Thymus (tissue), 11 donors: Measurements from ENCODE around the gene CILP2. TPM values are rescaled to one million over a fixed set of nuclear protein-coding genes. Genes with fewer than 3 reads are reported as not detected.
A peak's percentile ranks its signal among the peaks of the same experiment; 100 is the strongest.

Experiments
- DNase-seq, 9 donors: peaks; one replicate each; pipeline ENCODE4 v3.0.0-alpha.2; 2013; ENCODE audit warnings: low spot score in 9 of 9, low read depth in 6 of 9, missing footprints in 1 of 9
- H3K27ac ChIP-seq, 2 donors: one replicate each; pipeline ENCODE4 v1.5.1; 2013; ENCODE audit warnings: control low read depth in 1 of 2, low read depth in 1 of 2, low read length in 1 of 2, mild to moderate bottlenecking in 1 of 2, moderate library complexity in 1 of 2
- H3K27me3 ChIP-seq, 2 donors: one replicate each; pipeline ENCODE4 v1.5.1; 2013; ENCODE audit warnings: low read length in 1 of 2; ENCODE audit not compliant: control insufficient read depth in 2 of 2, insufficient read depth in 1 of 2
- H3K36me3 ChIP-seq, 2 donors: one replicate each; pipeline ENCODE4 v1.5.1; 2013; ENCODE audit warnings: low read length in 1 of 2, mild to moderate bottlenecking in 1 of 2, moderate library complexity in 1 of 2; ENCODE audit not compliant: control insufficient read depth in 2 of 2, insufficient read depth in 2 of 2
- H3K4me1 ChIP-seq, 2 donors: one replicate each; pipeline ENCODE4 v1.5.1; 2013; ENCODE audit warnings: low read length in 2 of 2; ENCODE audit not compliant: control insufficient read depth in 2 of 2, insufficient read depth in 2 of 2
- H3K4me3 ChIP-seq, 2 donors: one replicate each; pipeline ENCODE4 v1.5.1; 2013; ENCODE audit warnings: low read length in 2 of 2, control low read depth in 1 of 2, mild to moderate bottlenecking in 1 of 2
- H3K9me3 ChIP-seq, 2 donors: one replicate each; pipeline ENCODE4 v1.5.1; 2013; ENCODE audit warnings: low read length in 1 of 2, mild to moderate bottlenecking in 1 of 2; ENCODE audit not compliant: control insufficient read depth in 2 of 2, insufficient read depth in 1 of 2
- whole genome bisulfite sequencing: extraction: QIAGEN DNeasy Blood & Tissue Kit; methylation state at CpG from one replicate; pipeline ENCODE4 v1.1.7; 2013; 5-methylcytosine and 5-hydroxymethylcytosine counted together
- polyA plus RNA-seq: library from polyadenylated mRNA; stranded (reverse); fragments of 200-250 nt; gene quantifications from one replicate; pipeline ENCODE4 v1.2.3, GENCODE V29; 2013
- total RNA-seq: library from RNA; stranded (reverse); fragments of 120-200 nt; gene quantifications from one replicate; pipeline ENCODE4 v1.2.4, GENCODE V29; 2013
- donor health status: healthy.

The CILP2 gene
- total and polyA plus RNA-seq, 2 donors: 0.09 to 0.23 TPM

- H3K27me3 ChIP-seq: peaks cover 0 to 8% of the 10 kb centered on the region in 2 donors
- no peak overlapping the region for H3K27ac ChIP-seq
- no peaks in the 10 kb centered on the region for H3K4me1 ChIP-seq
- no peaks in the 10 kb centered on the region for H3K36me3 ChIP-seq
- DNase-seq: no peak
- H3K4me3 ChIP-seq: no peak overlapping the region
- 73% methylated on average over 6 of the region's 6 CpGs for WGBS
- peaks cover 0 to 4% of the 10 kb centered on the region in 2 donors for H3K9me3 ChIP-seq
These were observed 14.7 kb downstream of the CILP2 start for GRCh38 chr19:19552798-19553197.

GRCh38 chr19:19553670-19554069 lies 15.6 kb downstream of the CILP2 start:
- peaks cover 0 to 4% of the 10 kb centered on the region in 2 donors for H3K9me3 ChIP-seq
- DNase-seq: no peak
- no peak overlapping the region for H3K4me3 ChIP-seq
- H3K27me3 ChIP-seq: peaks cover 0 to 4% of the 10 kb centered on the region in 2 donors
- no peaks in the 10 kb centered on the region for H3K4me1 ChIP-seq
- 92% methylated on average over 10 of the region's 10 CpGs for WGBS
- peaks cover 0 to under 1% of the 10 kb centered on the region in 2 donors for H3K36me3 ChIP-seq
- no peak overlapping the region for H3K27ac ChIP-seq

- H3K4me1 ChIP-seq: no peaks in the 10 kb centered on the region
- H3K27ac ChIP-seq: no peak overlapping the region
- WGBS: 77% methylated on average over 34 of the region's 34 CpGs
- peak in 1 of 9 donors; percentile 38 for DNase-seq
- H3K9me3 ChIP-seq: peaks cover 0 to 4% of the 10 kb centered on the region in 2 donors
- H3K36me3 ChIP-seq: peaks cover 0 to 4% of the 10 kb centered on the region in 2 donors
- peaks cover 0 to 4% of the 10 kb centered on the region in 2 donors for H3K27me3 ChIP-seq
- H3K4me3 ChIP-seq: no peak overlapping the region
These were observed 16.3 kb downstream of the CILP2 start for GRCh38 chr19:19554074-19555023.

DNA sequence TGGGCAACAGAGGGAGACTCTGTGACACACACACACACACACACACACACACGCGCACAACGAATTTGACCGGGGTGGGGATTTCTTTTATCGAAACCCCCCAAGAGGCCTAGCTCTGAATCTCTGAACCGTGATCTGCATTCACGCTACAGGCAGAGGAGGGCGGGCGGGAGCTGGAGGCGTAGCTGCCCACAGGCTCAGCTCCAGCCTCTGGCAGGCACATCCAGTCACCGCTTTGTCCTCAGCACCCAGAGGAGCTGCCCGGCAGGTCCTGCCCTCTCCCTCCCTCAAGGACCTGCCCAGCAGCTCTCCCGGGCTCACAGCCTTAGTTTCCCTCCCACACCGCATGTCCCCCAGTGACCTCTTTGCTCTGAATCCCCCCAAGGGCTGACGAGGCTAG lies 20.0 kb downstream of the CILP2 start:
- no peak for DNase-seq
- Histone ChIP-seq H3K4me1 (no peaks in the 10 kb centered on the region), H3K9me3 (no peaks in the 10 kb centered on the region), H3K4me3 (no peak overlapping the region), H3K27ac (no peak overlapping the region), H3K27me3 (no peaks in the 10 kb centered on the region), H3K36me3 (peaks cover under 1 to 14% of the 10 kb centered on the region in 2 donors)
- 90% methylated on average over 15 of the region's 15 CpGs for WGBS

DNA sequence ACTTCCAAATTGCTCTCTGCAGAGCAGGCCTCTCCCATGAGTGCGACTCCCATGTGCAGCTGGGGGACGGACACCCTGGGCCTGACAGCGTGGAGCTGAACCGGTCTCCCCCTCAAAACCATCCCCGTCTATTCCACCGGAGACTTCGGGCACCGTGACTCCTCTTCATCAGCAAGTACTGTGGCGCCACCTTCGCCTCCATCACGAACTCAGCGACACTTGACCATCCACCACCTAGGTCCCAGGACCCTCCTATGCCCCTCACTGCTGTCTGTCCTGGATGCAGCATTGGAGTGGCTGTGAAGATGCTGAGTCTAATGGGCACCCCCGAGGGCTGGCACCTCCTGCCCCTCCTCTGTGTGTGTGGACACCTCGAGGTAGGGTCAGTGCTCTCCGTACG lies 20.6 kb downstream of the CILP2 start:
- Histone ChIP-seq H3K9me3 (no peaks in the 10 kb centered on the region), H3K36me3 (peaks cover 4 to 18% of the 10 kb centered on the region in 2 donors), H3K27me3 (no peaks in the 10 kb centered on the region), H3K4me3 (no peak overlapping the region), H3K27ac (no peak overlapping the region), H3K4me1 (no peaks in the 10 kb centered on the region)
- DNase-seq: no peak
- WGBS: 97% methylated on average over 16 of the region's 16 CpGs

DNA sequence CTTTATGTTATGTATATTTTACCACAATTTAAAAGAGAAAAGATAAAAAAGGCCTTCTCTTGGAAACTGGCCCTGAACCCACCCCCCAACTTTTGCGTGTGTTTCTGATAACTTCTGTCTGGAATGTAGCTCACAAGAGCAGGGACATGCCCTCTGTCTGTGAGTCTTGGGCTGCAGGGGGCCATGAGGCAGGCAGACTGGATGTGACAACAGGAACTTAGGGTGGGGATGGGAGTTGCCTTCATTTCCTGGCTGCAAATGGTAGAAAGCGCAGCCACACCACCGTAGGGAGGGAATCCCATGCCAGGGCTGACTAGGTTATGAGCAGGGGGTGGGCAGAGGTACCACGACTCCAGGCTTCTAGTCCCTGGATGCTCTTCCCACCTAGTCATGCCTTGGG lies 21.9 kb downstream of the CILP2 start:
- Histone ChIP-seq H3K9me3 (no peaks in the 10 kb centered on the region), H3K36me3 (peaks cover 8 to 22% of the 10 kb centered on the region in 2 donors), H3K27me3 (no peaks in the 10 kb centered on the region), H3K4me3 (no peak overlapping the region), H3K27ac (no peak overlapping the region), H3K4me1 (no peaks in the 10 kb centered on the region)
- 69% methylated on average over 4 of the region's 4 CpGs for WGBS
- no peak for DNase-seq

DNA sequence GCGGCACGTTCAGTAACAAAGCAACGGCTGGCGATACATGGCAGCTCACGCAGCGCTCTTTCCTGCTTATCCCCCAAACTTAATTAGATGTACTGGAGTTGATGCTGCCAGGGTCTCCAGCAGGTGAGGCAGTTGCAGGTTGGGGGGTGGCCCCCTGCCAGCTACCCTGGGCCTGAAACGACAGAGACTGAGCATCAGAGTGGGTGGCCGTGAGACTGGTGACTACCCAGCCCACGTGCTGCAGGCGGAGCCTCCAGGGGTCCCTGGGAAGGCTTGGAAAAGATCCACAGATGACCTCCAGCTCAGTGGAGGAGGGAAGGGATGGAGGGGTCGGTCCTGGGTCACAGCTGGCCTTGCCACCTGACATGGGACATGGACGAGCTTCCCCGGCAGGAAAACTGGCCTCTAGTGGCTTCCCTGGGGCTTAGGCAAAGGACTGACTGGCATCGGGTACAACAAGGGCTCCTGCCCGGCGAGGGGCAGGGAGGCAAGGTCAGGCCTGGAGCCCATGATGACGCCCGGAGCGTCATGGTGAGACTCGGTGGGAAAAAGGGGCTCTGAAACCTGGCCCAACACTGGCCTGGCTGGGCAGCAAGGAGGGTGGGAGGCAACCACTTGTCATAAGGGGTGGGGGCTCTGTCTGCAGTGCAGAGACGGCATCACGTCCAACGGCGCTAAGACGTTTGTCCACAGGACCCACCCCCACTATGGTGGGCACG lies 24.0 kb downstream of the CILP2 start:
- Histone ChIP-seq H3K27ac (no peak overlapping the region), H3K9me3 (no peaks in the 10 kb centered on the region), H3K27me3 (no peaks in the 10 kb centered on the region), H3K4me1 (no peaks in the 10 kb centered on the region), H3K4me3 (no peak overlapping the region), H3K36me3 (peaks cover 11 to 28% of the 10 kb centered on the region in 2 donors)
- 94% methylated on average over 26 of the region's 26 CpGs for WGBS
- no peak for DNase-seq

- 92% methylated on average over 17 of the region's 17 CpGs for WGBS
- no peak overlapping the region for H3K4me3 ChIP-seq
- no peaks in the 10 kb centered on the region for H3K27me3 ChIP-seq
- H3K4me1 ChIP-seq: no peaks in the 10 kb centered on the region
- H3K9me3 ChIP-seq: no peaks in the 10 kb centered on the region
- no peak overlapping the region for H3K27ac ChIP-seq
- peak in 1 of 9 donors; percentile 45 for DNase-seq
- H3K36me3 ChIP-seq: peaks cover 11 to 35% of the 10 kb centered on the region in 2 donors
These were observed 24.7 kb downstream of the CILP2 start for GRCh38 chr19:19562665-19563347.
